ENCODE data around the gene C17orf78. TPM values are rescaled to one million over a fixed set of nuclear protein-coding genes. Genes with fewer than 3 reads are reported as not detected.
"Not testable (repeated sequence)": the region's sequence is repeated elsewhere in the genome, so short reads cannot be mapped to it uniquely, and the experiment has no call there.

Gene C17orf78
- total RNA-seq, 1 donor from 2014 or later: not detected

DNA sequence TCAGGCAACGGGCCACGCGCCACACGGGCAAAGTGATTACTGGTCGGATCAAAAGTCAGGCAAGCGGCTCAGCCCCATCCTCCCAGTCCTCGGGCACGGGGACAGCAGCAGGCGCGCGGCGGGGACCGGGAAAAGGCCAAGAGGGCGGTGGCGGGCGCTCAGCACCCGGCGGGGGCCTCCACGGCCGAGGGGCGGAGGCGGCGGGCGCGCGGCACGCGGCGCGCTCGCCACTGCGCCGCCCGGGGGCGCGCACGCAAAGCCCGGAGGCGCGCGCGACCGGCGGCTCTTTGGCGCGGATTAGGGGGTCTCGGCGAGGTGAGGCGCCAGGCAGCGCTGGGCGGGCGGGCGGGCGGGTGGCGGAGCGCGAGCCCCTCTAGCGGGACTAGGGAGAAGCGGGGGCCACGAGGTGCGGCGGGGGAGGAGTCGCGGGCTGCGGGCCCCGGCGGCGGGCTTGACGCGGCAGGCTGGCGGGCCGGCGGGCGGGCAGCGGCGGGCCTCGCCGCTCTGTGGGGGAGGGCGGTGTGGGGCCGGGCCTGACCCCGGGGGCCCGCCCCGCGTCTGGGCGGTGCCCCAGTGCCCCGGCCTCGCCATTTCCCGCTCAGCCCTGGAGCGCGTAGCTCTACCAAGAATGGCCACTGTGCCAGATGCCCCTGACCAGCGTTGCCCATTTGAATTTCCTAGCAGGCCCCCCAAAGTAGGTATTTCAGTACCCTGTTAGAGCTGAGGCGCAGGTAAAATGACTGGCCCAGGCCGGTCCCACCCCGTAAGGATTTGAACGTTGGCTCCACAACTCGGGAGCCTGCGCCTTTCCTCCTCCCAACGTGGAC is 31.1 kb downstream of the C17orf78 start, which contains the start of the genes ACACA and TADA2A:
TSS of gene ACACA (minus strand) at position 202 of the 827 bp plus-strand sequence. CDS start 537 bp downstream, outside the sequence.
TSS of gene TADA2A (plus strand) at position 252 of the 827 bp plus-strand sequence. CDS start 4,480 bp downstream, outside the sequence.
- H3K4me1 ChIP-seq: peaks cover 30% of the 10 kb centered on the region
- TF ChIP-seq POLR2A (IDR thresholded peaks at IDR 0.05): peak in 1 of 2 donors; percentile 35
- TF ChIP-seq POLR2AphosphoS5 (IDR thresholded peaks at IDR 0.05; ENCODE audit: insufficient read depth in 1 of 2, low read depth in 1 of 2): peak in 1 of 2 donors; percentile 22
- TF ChIP-seq CTCF (IDR thresholded peaks at IDR 0.05): peak in 1 of 3 experiments; percentile 10
- no peaks in the 10 kb centered on the region for H3K9me3 ChIP-seq
- peak in 1 of 2 donors; percentile 90 for DNase-seq (ENCODE audit: extremely low spot score in 2 of 2)
- H3K4me3 ChIP-seq: peak within 1 kb of the TSS; percentile 62 to 95
- no peaks in the 10 kb centered on the region for H3K27me3 ChIP-seq
- peak within 1 kb of the TSS; percentile 79 for H3K27ac ChIP-seq
- peaks cover 0 to 7% of the 10 kb centered on the region in 2 donors for H3K36me3 ChIP-seq
- intact Hi-C loops (cut with DNase I): no loop called here

DNA sequence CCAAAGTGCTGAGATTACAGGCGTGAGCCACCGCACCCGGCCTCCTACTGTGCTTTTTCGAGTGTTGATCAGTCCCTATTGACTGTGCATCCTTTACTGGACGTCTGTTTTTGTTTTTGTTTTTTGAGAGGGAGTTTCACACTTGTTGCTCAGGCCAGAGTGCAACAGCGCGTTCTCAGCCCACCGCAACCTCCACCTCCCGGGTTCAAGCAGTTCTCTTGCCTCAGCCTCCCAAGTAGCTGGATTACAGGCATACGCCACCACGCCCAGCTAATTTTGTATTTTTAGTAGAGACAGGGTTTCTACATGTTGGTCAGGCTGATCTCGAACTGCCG is 32.3 kb downstream of the C17orf78 start:
- H3K4me1 ChIP-seq: peaks cover 30% of the 10 kb centered on the region
- peak overlapping the region in 1 of 2 donors; percentile 62 for H3K4me3 ChIP-seq
- intact Hi-C loops (cut with DNase I); DNase-seq (ENCODE audit: extremely low spot score in 2 of 2); H3K27me3 ChIP-seq; H3K27ac ChIP-seq; H3K9me3 ChIP-seq: not testable (repeated sequence)
- peaks cover 0 to 18% of the 10 kb centered on the region in 2 donors for H3K36me3 ChIP-seq

DNA sequence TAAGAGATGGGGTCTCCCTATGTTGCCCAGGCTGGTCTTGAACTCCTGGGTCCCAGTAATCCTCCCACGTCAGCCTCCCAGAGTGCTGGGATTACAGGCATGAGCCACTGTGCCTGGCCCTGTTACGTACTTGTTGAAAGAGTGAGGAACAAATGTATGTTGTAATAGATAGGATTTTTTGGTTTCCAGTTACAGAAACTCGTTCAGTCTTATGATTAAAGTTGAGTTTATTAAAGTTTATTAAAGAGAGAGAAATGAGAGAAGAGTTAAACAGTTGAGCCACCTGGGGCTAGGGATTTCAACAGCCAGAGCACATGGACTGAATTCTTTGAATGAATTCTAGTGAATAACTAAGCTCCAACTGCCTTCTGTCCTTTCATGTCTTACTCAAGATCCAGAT is 34.6 kb downstream of the C17orf78 start:
- intact Hi-C loops (cut with DNase I): no loop called here
- TF ChIP-seq POLR2AphosphoS5 (IDR thresholded peaks at IDR 0.05; ENCODE audit: insufficient read depth in 1 of 2, low read depth in 1 of 2) (no peak), CTCF (IDR thresholded peaks at IDR 0.05) (no peak), POLR2A (IDR thresholded peaks at IDR 0.05) (no peak)
- no peaks in the 10 kb centered on the region for H3K27me3 ChIP-seq
- no peak for DNase-seq (ENCODE audit: extremely low spot score in 2 of 2)
- H3K4me3 ChIP-seq: no peak overlapping the region
- H3K27ac ChIP-seq: no peak overlapping the region
- peaks cover 0 to 31% of the 10 kb centered on the region in 2 donors for H3K36me3 ChIP-seq
- H3K4me1 ChIP-seq: peaks cover 22% of the 10 kb centered on the region
- H3K9me3 ChIP-seq: no peaks in the 10 kb centered on the region

DNA sequence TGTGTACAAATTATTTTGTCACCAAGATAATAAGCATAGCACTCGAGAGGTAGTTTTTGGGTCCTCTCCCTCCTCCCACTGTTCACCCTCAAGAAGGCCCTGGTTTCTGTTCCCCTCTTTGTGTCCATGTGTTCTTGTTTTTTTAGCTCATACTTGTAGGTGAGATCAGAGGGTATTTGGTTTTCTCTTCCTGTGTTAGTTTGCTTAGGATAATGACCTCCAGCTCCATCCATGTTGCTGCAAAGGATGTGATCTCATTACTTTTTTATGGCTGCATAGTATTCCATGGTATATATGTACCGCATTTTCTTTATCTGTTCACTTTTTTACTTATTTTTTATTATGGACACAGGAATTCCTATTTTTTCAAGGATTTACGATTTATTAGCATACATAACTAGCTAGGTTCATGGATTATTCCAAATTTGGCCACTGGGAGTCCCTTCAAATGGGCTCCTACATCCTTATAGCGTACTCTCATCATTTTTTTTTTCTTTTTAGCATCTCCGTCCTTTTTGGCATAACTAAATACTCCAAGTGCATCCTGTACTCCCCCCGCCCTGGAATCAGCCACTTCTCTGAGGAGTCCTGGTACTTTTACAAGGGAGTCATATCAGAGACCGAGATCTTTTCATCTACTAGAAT is 38.2 kb downstream of the C17orf78 start:
- DNase-seq (ENCODE audit: extremely low spot score in 2 of 2): no peak
- Histone ChIP-seq H3K36me3 (peaks cover 0 to 43% of the 10 kb centered on the region in 2 donors), H3K4me3 (no peak overlapping the region), H3K9me3 (no peaks in the 10 kb centered on the region), H3K27me3 (no peaks in the 10 kb centered on the region), H3K4me1 (no peaks in the 10 kb centered on the region), H3K27ac (no peak overlapping the region)
- TF ChIP-seq POLR2AphosphoS5 (IDR thresholded peaks at IDR 0.05; ENCODE audit: insufficient read depth in 1 of 2, low read depth in 1 of 2) (no peak), CTCF (IDR thresholded peaks at IDR 0.05) (no peak), POLR2A (IDR thresholded peaks at IDR 0.05) (no peak)
- intact Hi-C loops (cut with DNase I): no loop called here

- H3K27ac ChIP-seq: no peak overlapping the region
- DNase-seq (ENCODE audit: extremely low spot score in 2 of 2): no peak
- H3K9me3 ChIP-seq: no peaks in the 10 kb centered on the region
- H3K36me3 ChIP-seq: peaks cover 0 to 29% of the 10 kb centered on the region in 2 donors
- intact Hi-C loops (cut with DNase I): no loop called here
- no peaks in the 10 kb centered on the region for H3K27me3 ChIP-seq
- no peak overlapping the region for H3K4me3 ChIP-seq
- H3K4me1 ChIP-seq: no peaks in the 10 kb centered on the region
- TF ChIP-seq POLR2AphosphoS5 (IDR thresholded peaks at IDR 0.05; ENCODE audit: insufficient read depth in 1 of 2, low read depth in 1 of 2) (no peak), CTCF (IDR thresholded peaks at IDR 0.05) (no peak), POLR2A (IDR thresholded peaks at IDR 0.05) (no peak)
Measured at GRCh38 chr17:37417852-37418251, 42.1 kb downstream of the C17orf78 start.

Measured in vagina (tissue), 2 donors.